Endothelial cell of umbilical vein (primary cell): ENCODE results near the gene SLC12A9.

Experiments
- CTCF ChIP-seq, 2 donors: IDR thresholded peaks; 1 replicate in 1 of 2; 2 replicates in 1 of 2; pipeline ENCODE4 v1.5.1; 2011; ENCODE audit warnings: low read length in 2 of 2, mild to moderate bottlenecking in 2 of 2, moderate library complexity in 2 of 2, control low read depth in 1 of 2, inconsistent platforms in 1 of 2, low read depth in 1 of 2; ENCODE audit not compliant: insufficient read depth in 1 of 2; ENCODE audit errors: extremely low read depth in 1 of 2
- GATA2 ChIP-seq: IDR thresholded peaks from 2 replicates; pipeline ENCODE4 v1.7.0; 2011; ENCODE audit warnings: low read depth, mild to moderate bottlenecking, moderate library complexity, mixed read lengths, low read length; ENCODE audit not compliant: insufficient read length, insufficient read depth
- POLR2A ChIP-seq: IDR thresholded peaks from 2 replicates; pipeline ENCODE4 v1.6.1; 2012; ENCODE audit warnings: low read depth, mild to moderate bottlenecking, control low read depth, low read length
- POLR2AphosphoS5 ChIP-seq: IDR thresholded peaks from 2 replicates; pipeline ENCODE4 v1.6.1; 2012; ENCODE audit warnings: low read depth, mild to moderate bottlenecking, control low read depth, low read length, moderate library complexity; ENCODE audit not compliant: insufficient read depth

GRCh38 chr7:100823140-100823525 is 29.4 kb upstream of the SLC12A9 start:
- TF ChIP-seq POLR2A (no peak), CTCF (IDR thresholded peaks at IDR 0.05; ENCODE audit: extremely low read depth in 1 of 2, insufficient read depth in 1 of 2, low read depth in 1 of 2, low read length in 2 of 2) (peak in 1 of 2 donors; percentile 13), POLR2AphosphoS5 (no peak), GATA2 (no peak)
